IPS-11a (cell line): ENCODE data around the gene EXOC6B.
"Not testable (repeated sequence)": the region's sequence is repeated elsewhere in the genome, so short reads cannot be mapped to it uniquely, and the experiment has no call there.

Source experiments
- H3K4me3 ChIP-seq: one replicate; pipeline ENCODE4 v1.5.1; 2013; ENCODE audit warnings: low read depth, low read length, control low read depth

EXOC6B gene

DNA sequence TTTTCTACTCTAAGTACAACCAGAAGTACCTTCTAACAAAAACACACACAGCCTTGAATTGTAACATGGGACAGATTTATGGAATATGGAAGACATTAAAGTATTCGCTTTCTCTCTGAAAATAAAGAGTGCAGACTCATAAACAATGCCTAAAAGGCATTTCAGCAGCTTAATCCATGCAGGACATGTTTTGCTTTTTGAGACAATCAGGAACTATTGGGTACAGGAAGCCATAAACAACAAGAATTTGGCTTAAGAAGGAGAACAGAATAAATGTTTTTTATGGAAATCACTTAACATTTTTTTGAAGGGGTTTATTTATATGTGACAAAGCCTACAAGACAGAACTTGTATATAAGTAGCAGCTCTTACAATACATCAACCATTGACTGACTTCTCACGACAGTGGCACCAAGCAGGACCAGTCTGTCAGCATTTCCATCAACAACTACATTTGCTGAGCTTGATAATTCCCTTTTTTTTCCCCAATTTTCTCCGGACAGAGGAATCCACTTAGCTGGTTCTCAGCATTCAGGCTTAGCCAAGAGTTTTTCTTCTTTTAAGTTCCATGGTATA, 140.1 kb downstream of the EXOC6B start:
- H3K4me3 ChIP-seq, result no peak overlapping the region

DNA sequence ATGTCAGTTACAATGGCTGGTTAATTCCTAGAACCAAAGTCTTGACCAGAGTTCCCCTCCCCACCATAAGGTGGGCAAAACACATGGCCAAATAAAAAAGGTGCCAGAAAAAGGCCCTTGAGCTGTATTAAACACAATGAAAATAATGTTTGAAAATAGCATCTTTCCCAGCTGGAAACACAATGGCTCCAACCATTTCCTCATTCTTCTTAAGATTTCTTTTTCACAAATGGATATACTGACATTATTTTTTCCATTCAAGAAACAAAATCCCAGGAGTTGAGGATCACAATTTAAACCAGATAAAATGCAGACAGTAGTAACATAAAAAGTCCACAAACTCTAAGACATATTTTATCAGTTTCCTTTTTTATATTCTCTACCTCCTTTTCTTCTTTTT, 143.8 kb downstream of the EXOC6B start:
- H3K4me3 ChIP-seq, result no peak overlapping the region

DNA sequence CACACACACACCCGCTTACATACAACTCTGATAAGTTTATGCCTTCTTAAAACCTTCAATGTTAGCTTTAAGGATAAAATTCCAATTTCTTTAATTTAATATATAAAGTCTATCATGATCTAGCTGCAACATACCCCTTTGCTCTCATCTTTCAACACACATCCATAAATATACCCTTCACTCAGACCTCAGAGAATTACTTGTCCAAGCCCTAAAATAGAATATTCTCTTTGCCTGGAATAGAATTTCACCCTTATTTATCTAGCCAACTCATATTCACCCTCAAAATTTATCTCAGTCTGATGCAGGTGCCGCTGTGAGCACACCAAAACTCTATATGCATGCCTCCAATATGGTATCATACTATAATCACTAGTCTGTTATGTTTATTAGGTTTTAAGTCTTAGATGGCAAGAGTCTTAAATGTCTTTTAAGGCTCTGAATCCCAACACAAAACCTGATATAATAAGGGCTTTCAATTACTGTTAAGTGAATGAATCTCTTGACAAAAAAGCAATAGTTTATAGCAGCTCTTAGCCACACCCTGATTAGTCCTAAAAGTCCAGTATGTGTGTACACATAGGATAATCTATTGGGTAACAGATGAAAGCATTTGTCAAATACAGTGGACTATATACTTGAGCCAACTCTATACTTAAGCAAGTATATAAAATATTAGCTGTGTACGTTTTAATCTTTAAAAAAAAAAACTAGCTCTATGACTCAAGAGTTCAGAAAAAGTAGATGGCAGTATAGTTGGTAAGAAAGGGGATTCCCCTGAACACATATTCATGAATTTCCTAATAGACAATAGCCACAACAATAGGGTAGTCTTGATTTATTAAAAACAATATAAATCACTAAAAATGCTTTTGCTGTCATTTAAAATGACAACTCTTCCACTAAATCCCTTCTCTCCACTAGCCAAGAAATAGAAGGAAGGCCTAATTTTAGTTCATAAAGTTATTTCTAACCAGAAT, 144.5 kb downstream of the EXOC6B start:
- no peak overlapping the region for H3K4me3 ChIP-seq

DNA sequence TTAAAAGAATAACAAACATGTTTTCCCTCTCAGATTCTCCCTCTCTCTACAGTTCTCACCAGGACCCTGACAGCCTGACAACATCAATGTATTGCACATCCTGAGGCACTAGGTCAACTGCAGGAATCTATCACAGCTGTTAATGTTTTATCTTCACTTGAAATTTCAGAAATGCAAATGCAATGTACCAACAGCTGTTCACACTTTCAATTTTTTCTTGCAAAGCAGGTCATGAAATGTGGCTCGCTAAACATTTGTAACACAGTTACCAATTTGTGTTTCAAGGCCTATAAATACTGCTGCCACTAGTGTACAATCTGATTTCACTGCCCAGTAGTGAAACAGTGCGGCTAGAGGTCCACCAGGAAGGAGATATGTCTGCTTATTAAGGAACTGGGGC, 147.8 kb downstream of the EXOC6B start:
- H3K4me3 ChIP-seq, result no peak overlapping the region

DNA sequence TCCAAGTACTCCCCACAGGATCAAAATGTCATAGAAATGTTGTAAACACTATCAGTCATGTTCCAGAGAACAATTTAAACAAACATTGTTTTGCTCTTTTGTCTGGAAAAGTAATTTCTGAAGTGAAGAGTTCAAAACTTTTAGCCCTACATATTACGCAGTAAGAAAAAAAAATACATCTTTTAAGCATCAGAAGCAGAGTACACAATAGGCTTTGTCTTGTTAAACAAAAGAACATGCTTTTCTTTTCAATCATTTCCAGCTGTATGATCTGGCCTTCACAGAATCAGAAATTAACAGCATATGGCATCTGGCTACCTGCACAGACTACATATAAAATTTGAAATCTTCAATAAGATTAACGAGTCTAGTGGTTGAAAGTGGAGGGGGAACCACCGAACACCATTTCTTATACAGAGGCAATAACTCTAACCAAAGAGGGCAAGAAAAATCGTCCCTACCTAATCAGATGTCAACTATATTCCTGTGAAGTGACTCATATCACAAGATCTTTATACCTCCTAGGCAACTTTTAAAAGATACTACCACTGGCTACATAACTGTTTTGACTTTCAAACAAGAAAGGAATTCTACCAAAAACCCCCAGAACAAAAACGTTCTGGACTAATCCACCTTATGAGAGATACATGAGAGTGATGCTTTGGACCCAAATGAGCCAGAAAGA, 149.3 kb downstream of the EXOC6B start:
- H3K4me3 ChIP-seq, result no peak overlapping the region

DNA sequence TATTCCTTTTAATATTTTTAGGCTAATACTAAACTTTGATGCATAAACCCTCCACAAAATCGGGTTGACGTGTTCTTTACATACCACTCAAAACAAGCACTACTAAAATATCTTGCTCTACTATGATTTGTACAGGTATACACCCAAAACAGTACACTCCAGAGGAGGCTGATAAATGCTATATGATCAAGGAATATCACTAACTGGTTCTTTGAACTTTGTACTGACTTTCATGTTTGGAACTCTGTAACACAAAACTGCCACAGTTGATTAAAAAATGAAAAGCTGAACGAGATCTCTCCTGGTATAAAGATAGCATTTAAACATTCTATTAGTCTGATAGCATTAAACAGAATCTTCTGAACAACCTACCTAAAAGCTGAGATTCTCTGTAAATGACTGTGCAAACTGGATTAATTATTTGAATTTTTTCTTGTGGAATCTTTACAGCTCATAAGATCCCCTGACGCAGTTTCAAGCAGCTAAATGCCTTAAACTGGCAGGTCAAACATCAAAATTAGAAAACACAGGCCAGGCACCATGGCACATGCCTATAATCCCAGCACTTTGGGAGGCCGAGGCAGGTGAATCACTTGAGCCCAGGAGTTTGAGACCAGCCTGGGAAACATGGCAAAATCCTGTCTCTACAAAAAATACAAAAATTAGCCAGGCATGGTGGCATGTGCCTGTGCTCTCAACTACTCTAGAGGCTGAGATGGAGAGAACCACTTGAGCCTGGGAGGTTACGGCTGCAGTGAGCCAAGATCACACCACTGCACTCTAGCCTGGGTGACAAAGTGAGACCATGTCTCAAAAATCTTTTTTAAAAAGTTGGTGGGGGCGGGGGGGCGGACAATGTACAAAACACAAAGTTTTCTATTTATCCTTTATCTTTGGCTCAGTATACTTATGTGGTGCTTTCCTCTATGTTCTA, 150.6 kb downstream of the EXOC6B start:
- H3K4me3 ChIP-seq, result no peak overlapping the region

DNA sequence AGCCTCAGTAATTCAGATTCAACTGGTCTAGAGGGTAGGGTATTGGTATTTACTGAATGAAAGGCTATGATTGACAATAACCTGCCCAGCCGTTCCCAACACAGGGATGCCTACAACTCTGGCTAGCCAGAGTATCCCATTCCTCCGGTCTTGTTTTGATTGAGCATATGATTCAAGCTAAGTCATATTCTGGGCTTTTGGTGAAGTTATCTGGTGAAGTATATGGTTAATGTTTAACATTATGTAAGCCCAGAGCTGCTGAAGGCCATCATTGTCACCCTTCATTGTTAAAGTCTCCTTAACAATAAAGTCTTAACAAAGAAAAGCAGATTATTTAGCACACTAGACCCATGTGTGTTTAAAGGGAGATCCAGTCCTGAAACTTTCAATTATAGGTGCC, 152.6 kb downstream of the EXOC6B start:
- H3K4me3 ChIP-seq, result no peak overlapping the region

DNA sequence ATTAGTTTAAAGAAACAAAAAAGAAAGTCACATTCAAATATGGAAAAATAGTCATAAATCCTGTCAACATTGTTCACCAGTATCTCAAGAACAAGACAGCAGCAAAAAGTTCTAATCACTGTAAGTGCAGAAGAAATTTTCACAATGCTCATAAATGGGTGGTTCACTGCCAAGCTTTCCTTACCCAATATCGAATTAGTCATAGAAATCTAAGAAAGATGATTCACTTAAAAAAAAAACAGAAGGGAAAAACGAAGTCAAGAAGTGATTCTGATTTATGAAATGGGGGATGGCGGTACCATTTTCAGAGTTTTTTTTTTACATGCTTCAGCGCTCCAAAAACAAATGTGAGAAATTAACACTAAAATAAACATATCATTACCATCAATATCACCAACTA, 156.7 kb downstream of the EXOC6B start:
- H3K4me3 ChIP-seq, result no peak overlapping the region

DNA sequence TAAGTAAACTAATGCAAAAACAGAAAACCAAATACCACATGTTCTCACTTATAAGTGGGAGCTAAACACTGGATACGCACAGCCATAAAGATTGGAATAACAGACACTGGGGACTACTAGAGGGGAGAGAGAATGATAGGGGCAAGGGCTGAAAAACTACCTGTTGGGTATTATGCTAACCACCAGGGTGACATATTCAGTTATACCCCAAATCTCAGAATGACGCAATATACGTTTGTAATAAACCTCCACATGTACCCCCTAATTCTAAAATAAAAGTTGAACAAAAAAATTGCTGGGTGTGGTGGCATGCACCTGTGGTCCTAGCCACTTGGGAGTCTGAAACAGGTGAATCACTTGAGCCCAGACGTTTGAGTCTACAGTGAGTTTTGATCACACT, 157.2 kb downstream of the EXOC6B start:
- no peak overlapping the region for H3K4me3 ChIP-seq

DNA sequence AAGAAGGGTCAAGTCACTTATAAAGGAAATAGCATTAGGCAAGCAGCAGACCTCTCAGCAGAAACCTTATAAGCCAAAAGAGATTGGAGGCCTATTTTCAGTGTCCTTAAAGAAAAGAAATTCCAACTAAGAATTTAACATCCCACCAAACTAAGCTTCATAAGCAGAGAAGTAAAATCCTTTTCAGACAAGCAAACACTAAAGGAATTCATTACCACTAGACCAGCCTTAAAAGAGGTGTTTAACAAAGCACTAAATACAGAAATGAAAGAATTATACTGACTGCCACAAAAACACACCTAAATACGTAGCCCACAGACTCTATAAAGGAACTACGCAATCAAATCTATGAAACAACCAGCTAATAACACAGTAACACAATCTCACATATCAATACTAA, 160.4 kb downstream of the EXOC6B start:
- H3K4me3 ChIP-seq, result no peak overlapping the region

DNA sequence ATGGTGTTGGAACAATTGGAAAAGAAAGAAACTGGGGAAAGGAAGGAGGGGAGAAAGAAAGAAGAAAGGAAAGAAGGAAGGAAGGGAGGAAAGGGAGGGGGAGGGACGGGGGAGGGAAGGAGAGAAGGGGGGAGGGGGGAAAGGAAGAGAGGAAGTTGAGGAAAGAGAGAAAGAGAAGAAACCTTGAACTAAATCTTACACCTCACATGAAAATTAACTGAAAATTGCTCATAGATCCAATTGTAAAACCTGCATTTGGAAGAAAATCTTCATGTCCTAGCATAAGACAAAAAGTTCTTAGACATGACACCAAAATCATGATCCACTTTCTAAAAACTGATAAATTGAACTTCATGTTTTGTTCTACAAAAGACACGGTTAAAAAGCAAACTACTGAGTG, 163.8 kb downstream of the EXOC6B start:
- H3K4me3 ChIP-seq, result no peak overlapping the region

DNA sequence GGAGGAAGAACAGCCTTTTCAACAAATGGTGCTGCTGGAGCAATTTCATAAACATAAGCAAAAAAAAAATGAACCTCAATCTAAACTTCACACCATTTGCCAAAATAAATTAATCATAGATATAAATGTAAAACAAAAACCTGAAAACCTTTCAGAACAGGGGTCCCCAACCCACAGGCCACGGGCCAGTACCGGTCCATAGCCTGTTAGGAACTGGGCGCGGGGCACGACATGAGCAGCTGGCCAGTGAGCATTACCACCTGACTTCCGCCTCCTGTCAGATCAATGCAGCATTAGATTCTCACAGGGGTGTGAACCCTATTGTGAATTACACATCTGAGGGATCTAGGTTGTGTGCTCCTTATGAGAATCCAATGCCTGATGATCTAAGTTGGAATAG, 176.0 kb downstream of the EXOC6B start:
- no peak overlapping the region for H3K4me3 ChIP-seq

DNA sequence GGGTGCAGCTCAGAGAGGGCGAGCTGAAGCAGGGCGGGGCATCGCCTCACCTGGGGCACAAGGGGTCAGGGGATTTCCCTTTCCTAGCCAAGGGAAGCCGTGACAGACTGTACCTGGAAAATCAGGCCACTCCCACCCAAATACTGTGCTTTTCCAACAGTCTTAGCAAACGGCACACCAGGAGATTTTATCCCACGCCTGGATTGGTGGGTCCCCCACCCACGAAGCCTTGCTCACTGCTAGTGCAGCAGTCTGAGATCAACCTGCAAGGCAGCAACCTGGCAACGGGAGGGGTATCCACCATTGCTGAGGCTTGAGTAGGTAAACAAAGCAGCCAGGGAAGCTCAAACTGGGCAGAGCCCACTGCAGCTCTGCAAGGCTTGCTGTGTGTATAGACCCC, 184.6 kb downstream of the EXOC6B start:
- not testable (repeated sequence) for H3K4me3 ChIP-seq

DNA sequence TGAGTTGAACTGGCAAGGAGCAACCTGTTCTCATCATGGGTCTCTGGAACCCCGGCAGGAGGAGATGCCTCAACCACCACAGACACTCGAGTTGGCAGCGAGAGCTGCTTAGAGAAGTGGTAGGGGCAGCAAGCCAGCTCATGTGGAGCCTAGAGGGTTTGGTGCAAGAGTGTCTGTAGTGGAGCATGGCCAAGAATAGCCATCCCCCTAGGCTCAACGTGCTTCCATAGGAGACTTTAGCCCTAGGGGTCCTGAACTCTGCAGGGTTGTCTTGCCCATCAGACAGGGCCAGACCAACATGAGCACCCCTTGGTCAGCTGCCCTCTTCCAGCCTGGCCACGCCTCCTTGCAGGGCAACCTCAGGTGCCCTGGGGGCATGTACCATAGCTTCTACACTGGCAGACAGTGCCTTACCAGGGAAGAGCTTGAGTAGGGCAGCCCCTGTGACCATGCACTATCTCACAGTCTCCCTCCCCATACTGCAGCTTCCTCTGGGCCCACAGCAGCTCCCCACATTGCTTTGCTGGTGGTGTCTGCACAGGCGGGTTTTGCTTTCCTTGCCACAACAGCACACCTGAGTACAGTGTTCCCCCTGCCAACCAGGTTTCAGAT, 187.1 kb downstream of the EXOC6B start:
- no peak overlapping the region for H3K4me3 ChIP-seq

DNA sequence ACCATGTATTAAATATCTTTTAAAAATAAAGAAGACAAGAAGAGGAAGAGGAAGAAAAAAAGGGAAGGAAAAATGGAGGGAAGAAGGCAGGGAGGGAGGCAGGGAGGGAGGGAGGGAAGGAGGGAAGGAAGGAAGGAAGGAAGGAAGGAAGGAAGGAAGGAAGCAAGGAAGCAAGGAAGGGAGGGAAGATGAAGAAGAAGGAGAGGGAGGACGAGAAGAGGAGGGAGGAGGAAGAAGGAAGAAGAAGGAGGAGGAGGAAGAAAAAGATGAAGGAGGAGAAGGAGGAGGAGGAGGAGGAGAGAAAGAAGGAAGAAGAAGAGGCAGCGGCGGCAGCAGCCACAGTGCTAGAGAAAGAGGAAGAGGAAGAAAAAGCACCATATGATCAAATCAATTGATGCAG, 189.6 kb downstream of the EXOC6B start:
- H3K4me3 ChIP-seq, result no peak overlapping the region

DNA sequence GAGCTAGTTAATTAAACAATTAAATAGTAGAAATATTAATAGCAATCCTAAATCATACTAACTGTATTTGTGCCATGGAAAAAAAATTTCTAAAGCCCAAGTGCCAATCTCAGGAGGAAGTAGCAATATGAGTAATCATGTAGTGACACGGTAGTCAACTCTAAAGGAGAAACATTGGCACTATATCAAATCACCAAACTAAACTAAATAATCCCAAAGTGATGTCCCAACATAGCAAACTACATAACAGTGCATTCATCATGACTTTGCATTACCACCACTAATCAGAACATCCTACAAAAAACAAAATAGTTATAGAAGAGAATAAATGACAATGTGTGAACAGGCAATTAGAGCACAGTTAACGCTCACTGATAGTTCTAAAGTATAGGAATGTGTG, 195.1 kb downstream of the EXOC6B start:
- no peak overlapping the region for H3K4me3 ChIP-seq

DNA sequence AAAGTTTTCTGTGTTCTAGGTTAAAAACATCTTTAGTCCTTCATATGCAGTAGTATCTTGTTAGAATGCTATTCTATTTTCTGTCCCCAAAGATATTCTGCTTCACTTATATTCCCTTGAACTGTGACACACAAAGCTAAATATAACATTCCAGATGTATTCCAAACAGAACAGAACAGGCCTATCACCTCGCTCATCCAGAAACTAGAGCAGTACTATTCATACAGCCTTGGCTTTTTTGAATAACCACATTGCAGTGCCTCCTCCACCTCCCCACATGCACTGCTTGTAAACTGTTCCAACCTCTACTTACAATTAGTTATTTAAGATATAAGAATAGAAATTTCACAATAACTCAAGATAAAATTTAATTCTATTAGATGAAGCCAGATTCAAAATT, 196.8 kb downstream of the EXOC6B start:
- no peak overlapping the region for H3K4me3 ChIP-seq

DNA sequence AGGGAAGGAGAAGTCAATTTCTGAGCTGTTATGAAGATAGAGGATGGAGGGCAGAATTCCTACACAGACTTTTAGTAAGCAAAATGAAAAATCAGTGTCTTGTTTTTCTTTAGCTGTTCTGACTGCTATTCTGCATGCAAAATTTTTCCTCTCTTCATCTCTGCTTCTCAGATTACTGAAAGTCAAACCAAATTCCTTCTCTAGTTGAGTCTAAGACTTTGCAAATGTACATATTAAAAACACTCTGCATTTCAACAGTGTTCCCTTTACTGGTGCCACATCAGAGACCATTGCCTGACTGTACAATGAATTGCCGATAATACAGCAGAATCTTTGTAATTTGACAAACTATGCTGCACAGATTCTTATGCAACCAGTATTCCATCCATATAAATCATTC, 198.8 kb downstream of the EXOC6B start:
- H3K4me3 ChIP-seq, result no peak overlapping the region

DNA sequence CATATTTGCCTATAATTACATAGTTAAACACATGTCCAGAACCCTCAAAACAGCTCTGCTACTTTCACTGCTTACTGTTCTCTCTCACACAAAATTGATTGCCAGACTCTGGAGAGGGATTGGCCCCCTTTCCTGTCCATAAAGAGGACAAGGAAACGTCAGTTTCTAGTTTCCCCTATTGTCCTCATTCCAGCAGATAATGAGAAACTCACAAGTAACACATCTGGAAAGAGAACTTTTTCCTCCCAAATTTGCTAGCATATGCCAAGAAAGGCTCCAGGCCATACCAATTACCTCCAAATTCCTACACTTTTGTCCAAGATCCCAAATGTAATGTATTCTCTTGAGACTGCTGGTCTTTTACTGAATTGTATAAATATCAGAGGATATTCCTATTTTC, 200.5 kb downstream of the EXOC6B start:
- H3K4me3 ChIP-seq, result no peak overlapping the region

DNA sequence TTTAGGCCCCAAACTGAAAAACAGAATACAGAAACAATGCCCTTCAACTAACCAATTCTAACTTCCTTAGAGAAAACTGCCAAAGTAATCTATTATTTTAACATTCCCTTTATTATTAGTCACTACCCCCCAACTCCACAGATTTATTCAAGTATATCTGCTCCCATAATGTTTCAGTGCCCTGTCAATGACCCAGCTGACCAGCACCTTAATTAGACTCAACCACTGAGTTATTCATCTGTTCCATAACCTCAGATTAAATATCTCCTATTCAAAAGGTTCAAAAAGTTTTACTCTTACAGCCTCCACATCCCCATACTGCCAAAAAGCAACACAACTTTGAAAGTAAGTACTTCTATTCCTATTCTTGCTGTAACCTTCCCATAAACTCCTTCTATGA, 202.4 kb downstream of the EXOC6B start:
- H3K4me3 ChIP-seq, result no peak overlapping the region
